ENCODE results near the gene TMEM183A.
A peak's percentile ranks its signal among the peaks of the same experiment; 100 is the strongest.
"Not testable (repeated sequence)": the region's sequence is repeated elsewhere in the genome, so short reads cannot be mapped to it uniquely, and the experiment has no call there.

TMEM183A gene

GRCh38 chr1:202987255-202987654, 19.9 kb upstream of the TMEM183A start:
- no peak for DNase-seq (ENCODE audit: low read depth in 2 of 2)

- no peak for DNase-seq (ENCODE audit: low read depth in 2 of 2)
Observed at GRCh38 chr1:202987922-202988583, 19.1 kb upstream of the TMEM183A start.

GRCh38 chr1:202989879-202990278, 17.3 kb upstream of the TMEM183A start:
- no peak for DNase-seq (ENCODE audit: low read depth in 2 of 2)

GRCh38 chr1:202991112-202991511, 16.1 kb upstream of the TMEM183A start:
- DNase-seq (ENCODE audit: low read depth in 2 of 2), result no peak

- no peak for DNase-seq (ENCODE audit: low read depth in 2 of 2)
Observed at GRCh38 chr1:202994756-202995155, 12.4 kb upstream of the TMEM183A start.

- peak; percentile 22 to 60 for DNase-seq (ENCODE audit: low read depth in 2 of 2)
Observed at GRCh38 chr1:202998836-202999750, 8.1 kb upstream of the TMEM183A start.

GRCh38 chr1:203000217-203000944, 6.8 kb upstream of the TMEM183A start:
- no peak for DNase-seq (ENCODE audit: low read depth in 2 of 2)

GRCh38 chr1:203001986-203002385, 5.2 kb upstream of the TMEM183A start:
- DNase-seq (ENCODE audit: low read depth in 2 of 2), result no peak

GRCh38 chr1:203002951-203003350, 4.2 kb upstream of the TMEM183A start:
- no peak for DNase-seq (ENCODE audit: low read depth in 2 of 2)

GRCh38 chr1:203005395-203006142, 1.6 kb upstream of the TMEM183A start:
- not testable (repeated sequence) for DNase-seq (ENCODE audit: low read depth in 2 of 2)

GRCh38 chr1:203009185-203009584, 2.0 kb downstream of the TMEM183A start:
- no peak for DNase-seq (ENCODE audit: low read depth in 2 of 2)

GRCh38 chr1:203011582-203011981, 4.4 kb downstream of the TMEM183A start:
- no peak for DNase-seq (ENCODE audit: low read depth in 2 of 2)

- DNase-seq (ENCODE audit: low read depth in 2 of 2), result no peak
Observed at GRCh38 chr1:203017061-203017460, 9.9 kb downstream of the TMEM183A start.

GRCh38 chr1:203017692-203018091, 10.5 kb downstream of the TMEM183A start:
- DNase-seq (ENCODE audit: low read depth in 2 of 2), result no peak

GRCh38 chr1:203022855-203023254, 15.7 kb downstream of the TMEM183A start:
- DNase-seq (ENCODE audit: low read depth in 2 of 2), result not testable (repeated sequence)

GRCh38 chr1:203025686-203026030, 18.5 kb downstream of the TMEM183A start:
- no peak for DNase-seq (ENCODE audit: low read depth in 2 of 2)

- peak; percentile 72 to 77 for DNase-seq (ENCODE audit: low read depth in 2 of 2)
Observed at GRCh38 chr1:203026031-203026665, 19.0 kb downstream of the TMEM183A start, which contains the start of gene PPFIA4. PPFIA4 (plus strand) TSS chr1:203026491; CDS start chr1:203039009, 12,518 bp downstream.

- no peak for DNase-seq (ENCODE audit: low read depth in 2 of 2)
Observed at GRCh38 chr1:203026666-203027663, 19.8 kb downstream of the TMEM183A start.

- DNase-seq (ENCODE audit: low read depth in 2 of 2), result no peak
Observed at GRCh38 chr1:203028067-203028783, 21.1 kb downstream of the TMEM183A start.
